Liver (tissue), 9 donors: ENCODE data around the gene ST6GALNAC3. TPM values are rescaled to one million over a fixed set of nuclear protein-coding genes. Genes with fewer than 3 reads are reported as not detected.

Source experiments
- DNase-seq: peaks from one replicate; pipeline ENCODE4 v3.0.0-alpha.2; 2017; ENCODE audit warnings: low spot score
- H3K27ac ChIP-seq, 2 donors: one replicate each; pipeline ENCODE4 v1.7.0; 2013; ENCODE audit warnings: inconsistent platforms in 2 of 2, low read length in 2 of 2, control low read depth in 1 of 2, low read depth in 1 of 2, mild to moderate bottlenecking in 1 of 2
- H3K27me3 ChIP-seq, 4 donors: one replicate each; pipeline versions ENCODE4 v1.6.1 to v1.7.0; 2013; ENCODE audit warnings: low read length in 3 of 4, inconsistent platforms in 1 of 4, mild to moderate bottlenecking in 1 of 4, moderate library complexity in 1 of 4; ENCODE audit not compliant: control insufficient read depth in 4 of 4, insufficient read depth in 4 of 4
- H3K36me3 ChIP-seq, 4 donors: one replicate each; pipeline versions ENCODE4 v1.6.1 to v1.7.0; 2013; ENCODE audit warnings: low read length in 3 of 4, mild to moderate bottlenecking in 3 of 4, low read depth in 1 of 4, moderate library complexity in 1 of 4; ENCODE audit not compliant: control insufficient read depth in 4 of 4, insufficient read depth in 3 of 4
- H3K4me1 ChIP-seq, 4 donors: one replicate each; pipeline versions ENCODE4 v1.6.1 to v1.7.0; 2013; ENCODE audit warnings: low read length in 3 of 4, mild to moderate bottlenecking in 3 of 4, moderate library complexity in 1 of 4; ENCODE audit not compliant: control insufficient read depth in 4 of 4, insufficient read depth in 4 of 4
- H3K4me3 ChIP-seq, 3 donors: one replicate each; pipeline versions ENCODE4 v1.6.1 to v1.7.0; 2013; ENCODE audit warnings: low read length in 3 of 3, control low read depth in 1 of 3, low read depth in 1 of 3, mild to moderate bottlenecking in 1 of 3
- H3K9ac ChIP-seq, 2 donors: one replicate each; pipeline ENCODE4 v1.7.0; 2013; ENCODE audit warnings: low read length in 2 of 2, mild to moderate bottlenecking in 2 of 2, moderate library complexity in 2 of 2, control low read depth in 1 of 2, low read depth in 1 of 2
- H3K9me3 ChIP-seq, 4 donors: one replicate each; pipeline versions ENCODE4 v1.6.1 to v1.7.0; 2013; ENCODE audit warnings: low read length in 3 of 4; ENCODE audit not compliant: control insufficient read depth in 4 of 4
- ATF3 ChIP-seq: IDR thresholded peaks from 2 replicates; pipeline ENCODE4 v1.6.1; 2016; ENCODE audit warnings: antibody characterized with exemption
- CTCF ChIP-seq: fragments of 150-350 bp; IDR thresholded peaks from 2 replicates; pipeline ENCODE4 v1.5.1; 2017; ENCODE audit warnings: improper control_type of control experiment, low read depth, low read length; ENCODE audit not compliant: missing input control
- EGR1 ChIP-seq, 2 donors: IDR thresholded peaks; 2 replicates each; pipeline ENCODE4 v1.6.1; 2016 to 2018; ENCODE audit warnings: antibody characterized with exemption in 2 of 2, low read depth in 2 of 2
- FOXA1 ChIP-seq: IDR thresholded peaks from 2 replicates; pipeline ENCODE4 v1.6.1; 2016; ENCODE audit warnings: antibody characterized with exemption
- FOXA2 ChIP-seq: IDR thresholded peaks from 2 replicates; pipeline ENCODE4 v1.6.1; 2016; ENCODE audit warnings: antibody characterized with exemption
- GABPA ChIP-seq, 2 donors: IDR thresholded peaks in 1 of 2; conservative IDR thresholded peaks in 1 of 2; 2 replicates each; pipeline ENCODE4 v1.6.1; 2016; ENCODE audit warnings: antibody characterized with exemption in 2 of 2, mild to moderate bottlenecking in 1 of 2, moderate library complexity in 1 of 2
- HNF4A ChIP-seq, 2 donors: conservative IDR thresholded peaks; 2 replicates each; pipeline ENCODE4 v1.6.1; 2016; ENCODE audit warnings: antibody characterized with exemption in 2 of 2, mild to moderate bottlenecking in 2 of 2
- HNF4G ChIP-seq: IDR thresholded peaks from 2 replicates; pipeline ENCODE4 v1.6.1; 2016; ENCODE audit warnings: antibody characterized with exemption
- JUND ChIP-seq, 2 donors: IDR thresholded peaks; 2 replicates each; pipeline ENCODE4 v1.6.1; 2016; ENCODE audit warnings: antibody characterized with exemption in 2 of 2
- MAX ChIP-seq: IDR thresholded peaks from 2 replicates; pipeline ENCODE4 v1.6.1; 2016; ENCODE audit warnings: antibody characterized with exemption
- NR2F2 ChIP-seq: IDR thresholded peaks from 2 replicates; pipeline ENCODE4 v1.6.1; 2016; ENCODE audit warnings: antibody characterized with exemption
- RAD21 ChIP-seq, 2 donors: IDR thresholded peaks; 2 replicates each; pipeline ENCODE4 v1.6.1; 2016; ENCODE audit warnings: antibody characterized with exemption in 2 of 2, mild to moderate bottlenecking in 2 of 2
- REST ChIP-seq: IDR thresholded peaks from 2 replicates; pipeline ENCODE4 v1.6.1; 2016; ENCODE audit warnings: antibody characterized with exemption, mild to moderate bottlenecking
- RXRA ChIP-seq, 2 donors: IDR thresholded peaks; 2 replicates each; pipeline ENCODE4 v1.6.1; 2017 to 2018; ENCODE audit warnings: antibody characterized with exemption in 2 of 2, mild to moderate bottlenecking in 1 of 2
- YY1 ChIP-seq: IDR thresholded peaks from 2 replicates; pipeline ENCODE4 v1.6.1; 2016; ENCODE audit warnings: antibody characterized with exemption, mild to moderate bottlenecking
- ZBTB33 ChIP-seq: IDR thresholded peaks from 2 replicates; pipeline ENCODE4 v1.6.1; 2016; ENCODE audit warnings: antibody characterized with exemption
- whole genome bisulfite sequencing: extraction: QIAGEN DNeasy Blood & Tissue Kit; methylation state at CpG from one replicate; pipeline ENCODE4 v1.1.7; 2013; 5-methylcytosine and 5-hydroxymethylcytosine counted together
- polyA plus RNA-seq, 2 donors: library from polyadenylated mRNA; stranded (reverse) in 1 of 2; unstranded in 1 of 2; fragments of 200-250 nt in 1 of 2; fragments of >200 nt in 1 of 2; fragmentation: Nextera tagmentation in 1 of 2; extraction: Ambion mirVana in 1 of 2; gene quantifications; one replicate each; pipeline versions ENCODE4 v1.2.1 to v1.2.3, GENCODE V29; 2013 to 2015
- total RNA-seq, 2 donors: library from RNA; depleted of rRNA; stranded (reverse); fragments of >200 nt; gene quantifications; one replicate each; pipeline ENCODE4 v1.2.3, GENCODE V29; 2014
- donor health status: healthy.
- donor health status: healthy.
- donor health status: healthy.
- donor health status: healthy.
- donor health status: healthy.

Gene ST6GALNAC3
- total and polyA plus RNA-seq, 4 donors = 1.2 to 5.0 (median 3.2) TPM

- Histone ChIP-seq H3K4me1 (peaks cover 1 to 5% (median 2%) of the 10 kb centered on the region in 4 donors), H3K9ac (no peak overlapping the region), H3K4me3 (no peak overlapping the region), H3K27me3 (no peaks in the 10 kb centered on the region), H3K9me3 (no peaks in the 10 kb centered on the region), H3K36me3 (no peaks in the 10 kb centered on the region), H3K27ac (no peak overlapping the region)
- DNase-seq = no peak
- TF ChIP-seq HNF4A (conservative IDR thresholded peaks at IDR 0.05) (no peak), FOXA2 (no peak), ZBTB33 (no peak), CTCF (no peak), FOXA1 (no peak), MAX (no peak), REST (no peak), RXRA (IDR thresholded peaks at IDR 0.05) (no peak), YY1 (no peak), HNF4G (no peak), GABPA (IDR thresholded peaks at IDR 0.05 in 1 of 2, conservative IDR thresholded peaks at IDR 0.05 in 1 of 2) (no peak), NR2F2 (no peak), EGR1 (IDR thresholded peaks at IDR 0.05; ENCODE audit: low read depth in 2 of 2) (no peak), RAD21 (IDR thresholded peaks at IDR 0.05) (no peak), ATF3 (no peak), JUND (IDR thresholded peaks at IDR 0.05) (no peak)
- WGBS = 77% methylated on average over 7 of the region's 7 CpGs
These were observed 5.1 kb downstream of the ST6GALNAC3 start for GRCh38 chr1:76079475-76080227.
